ENCODE measurements around the gene OR1L4. TPM values are rescaled to one million over a fixed set of nuclear protein-coding genes. Genes with fewer than 3 reads are reported as not detected.
A peak's percentile ranks its signal among the peaks of the same experiment; 100 is the strongest.

Gene OR1L4, protein sequence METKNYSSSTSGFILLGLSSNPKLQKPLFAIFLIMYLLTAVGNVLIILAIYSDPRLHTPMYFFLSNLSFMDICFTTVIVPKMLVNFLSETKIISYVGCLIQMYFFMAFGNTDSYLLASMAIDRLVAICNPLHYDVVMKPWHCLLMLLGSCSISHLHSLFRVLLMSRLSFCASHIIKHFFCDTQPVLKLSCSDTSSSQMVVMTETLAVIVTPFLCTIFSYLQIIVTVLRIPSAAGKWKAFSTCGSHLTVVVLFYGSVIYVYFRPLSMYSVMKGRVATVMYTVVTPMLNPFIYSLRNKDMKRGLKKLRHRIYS
- total RNA-seq = not detected
- polyA plus RNA-seq = not detected
- total RNA-seq = not detected

DNA sequence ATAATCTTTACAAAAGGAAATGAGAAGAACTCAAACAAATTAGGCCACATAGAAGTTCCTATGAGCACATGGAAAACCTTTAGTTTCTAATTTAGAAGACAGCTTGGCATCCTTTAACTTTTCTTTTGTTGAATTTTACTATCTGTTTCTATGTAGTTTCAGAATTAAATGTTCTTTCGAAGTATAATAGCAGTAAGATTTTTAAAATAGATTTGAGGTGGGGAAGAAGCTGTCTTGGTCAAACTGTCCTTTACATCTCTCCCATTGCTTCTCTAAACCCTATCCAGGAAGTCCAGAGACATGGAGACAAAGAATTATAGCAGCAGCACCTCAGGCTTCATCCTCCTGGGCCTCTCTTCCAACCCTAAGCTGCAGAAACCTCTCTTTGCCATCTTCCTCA, at the start of gene OR1L4:
OR1L4 (plus strand) TSS at position 301 of the 400 bp plus-strand sequence; CDS start at position 301, 0 bp downstream.
- no peak within 1 kb of the TSS for H3K4me3 ChIP-seq (ENCODE audit: low read length)
- DNase-seq (no peak), ATAC-seq (no peak)
- Mint-ChIP-seq H3K4me1 (no peaks in the 10 kb centered on the region), H3K4me3 (no peak within 1 kb of the TSS), H3K9me3 (peaks cover 7 to 77% (median 36%) of the 10 kb centered on the region in 11 donors), H3K27ac (peak within 1 kb of the TSS in 1 of 9 donors; percentile 16), H3K27me3 (peaks cover 0 to 5% (median 3%) of the 10 kb centered on the region in 5 donors), H3K36me3 (peaks cover 2 to 35% (median 4%) of the 10 kb centered on the region in 5 donors)
- no peaks in the 10 kb centered on the region for H3K4me1 ChIP-seq (ENCODE audit: control insufficient read depth in 2 of 2, insufficient read depth in 2 of 2, low read length in 2 of 2)
- POLR2A ChIA-PET = no interaction called here
- H3K27me3 ChIP-seq (ENCODE audit: control insufficient read depth in 2 of 2, insufficient read depth in 2 of 2, low read length in 2 of 2) = no peaks in the 10 kb centered on the region
- intact Hi-C loops (cut with micrococcal nuclease) = no loop called here
- CTCF ChIA-PET = no interaction called here
- peaks cover 8 to 33% (median 12%) of the 10 kb centered on the region in 3 experiments for H3K9me3 ChIP-seq (ENCODE audit: control insufficient read depth in 2 of 3, low read length in 3 of 3)
- H3K36me3 ChIP-seq (ENCODE audit: control insufficient read depth in 2 of 3, insufficient read depth in 3 of 3, low read length in 3 of 3) = no peaks in the 10 kb centered on the region
- no peak within 1 kb of the TSS for H3K27ac ChIP-seq (ENCODE audit: low read depth, low read length)

DNA sequence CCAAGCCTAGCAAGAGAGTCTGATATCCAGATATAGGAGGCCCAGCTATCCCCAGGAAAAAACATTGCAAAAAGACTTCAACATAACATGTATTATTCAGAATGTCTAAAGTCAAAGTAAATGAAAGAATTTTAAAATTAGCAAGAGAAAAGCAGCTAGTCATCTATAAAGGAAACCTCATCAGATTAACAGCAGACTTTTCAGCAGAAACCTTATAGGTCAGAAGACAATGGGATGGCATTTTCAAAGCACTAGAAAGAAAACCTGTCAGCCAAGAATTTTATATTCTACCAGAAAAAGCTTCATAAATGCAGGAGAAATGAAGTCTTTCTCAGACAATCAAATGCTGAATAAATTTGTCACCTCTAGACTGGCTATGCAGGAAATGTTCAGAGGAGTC, 38.9 kb upstream of the OR1L4 start:
- H3K27me3 ChIP-seq (ENCODE audit: control insufficient read depth in 2 of 2, insufficient read depth in 2 of 2, low read length in 2 of 2) = no peaks in the 10 kb centered on the region
- POLR2A ChIA-PET = no interaction called here
- H3K4me1 ChIP-seq (ENCODE audit: control insufficient read depth in 2 of 2, insufficient read depth in 2 of 2, low read length in 2 of 2) = no peaks in the 10 kb centered on the region
- H3K36me3 ChIP-seq (ENCODE audit: control insufficient read depth in 2 of 3, insufficient read depth in 3 of 3, low read length in 3 of 3) = no peaks in the 10 kb centered on the region
- Mint-ChIP-seq H3K4me3 (no peak overlapping the region), H3K27me3 (peaks cover 0 to 16% (median 10%) of the 10 kb centered on the region in 5 donors), H3K36me3 (peaks cover 0 to 31% (median 10%) of the 10 kb centered on the region in 5 donors), H3K4me1 (no peaks in the 10 kb centered on the region), H3K27ac (no peak overlapping the region), H3K9me3 (peaks cover 5 to 70% (median 24%) of the 10 kb centered on the region in 11 donors)
- no peak overlapping the region for H3K27ac ChIP-seq (ENCODE audit: low read depth, low read length)
- peaks cover 0 to 8% (median 0%) of the 10 kb centered on the region in 3 experiments for H3K9me3 ChIP-seq (ENCODE audit: control insufficient read depth in 2 of 3, low read length in 3 of 3)
- ATAC-seq = no peak
- intact Hi-C loops (cut with micrococcal nuclease) = no loop called here
- no peak overlapping the region for H3K4me3 ChIP-seq (ENCODE audit: low read length)
- DNase-seq = no peak
- CTCF ChIA-PET = no interaction called here

DNA sequence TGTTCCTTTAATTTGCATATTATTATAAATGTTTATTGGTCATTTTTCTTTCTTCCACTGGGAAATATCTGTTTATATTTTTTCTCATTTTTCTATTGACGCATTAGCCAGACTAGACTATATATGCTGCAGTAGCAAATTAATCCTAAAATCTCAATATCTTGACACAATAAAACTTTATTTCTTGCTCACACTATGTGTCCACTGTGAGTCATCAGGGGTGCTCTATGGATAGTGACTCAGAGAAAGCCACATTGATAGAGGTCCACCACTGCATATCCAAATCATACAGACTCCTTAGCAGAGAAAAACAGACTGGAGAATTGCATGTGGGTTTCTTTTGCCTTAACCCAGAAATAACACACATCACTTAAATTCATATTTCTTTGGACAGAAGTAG, 28.1 kb upstream of the OR1L4 start:
- DNase-seq (no peak), ATAC-seq (no peak)
- Histone ChIP-seq H3K4me1 (ENCODE audit: control insufficient read depth in 2 of 2, insufficient read depth in 2 of 2, low read length in 2 of 2) (no peaks in the 10 kb centered on the region), H3K4me3 (ENCODE audit: low read length) (no peak overlapping the region), H3K36me3 (ENCODE audit: control insufficient read depth in 2 of 3, insufficient read depth in 3 of 3, low read length in 3 of 3) (no peaks in the 10 kb centered on the region), H3K27ac (ENCODE audit: low read depth, low read length) (no peak overlapping the region), H3K9me3 (ENCODE audit: control insufficient read depth in 2 of 3, low read length in 3 of 3) (peaks cover 0 to 6% (median 0%) of the 10 kb centered on the region in 3 experiments), H3K27me3 (ENCODE audit: control insufficient read depth in 2 of 2, insufficient read depth in 2 of 2, low read length in 2 of 2) (no peaks in the 10 kb centered on the region)
- Mint-ChIP-seq H3K27me3 (peaks cover 0 to 6% (median 2%) of the 10 kb centered on the region in 5 donors), H3K4me1 (no peaks in the 10 kb centered on the region), H3K9me3 (peaks cover 0 to 30% (median 17%) of the 10 kb centered on the region in 11 donors), H3K36me3 (peaks cover 0 to 10% (median 1%) of the 10 kb centered on the region in 5 donors), H3K4me3 (no peak overlapping the region), H3K27ac (no peak overlapping the region)
- ChIA-PET POLR2A (no interaction called here), CTCF (no interaction called here)
- intact Hi-C loops (cut with micrococcal nuclease) = no loop called here

DNA sequence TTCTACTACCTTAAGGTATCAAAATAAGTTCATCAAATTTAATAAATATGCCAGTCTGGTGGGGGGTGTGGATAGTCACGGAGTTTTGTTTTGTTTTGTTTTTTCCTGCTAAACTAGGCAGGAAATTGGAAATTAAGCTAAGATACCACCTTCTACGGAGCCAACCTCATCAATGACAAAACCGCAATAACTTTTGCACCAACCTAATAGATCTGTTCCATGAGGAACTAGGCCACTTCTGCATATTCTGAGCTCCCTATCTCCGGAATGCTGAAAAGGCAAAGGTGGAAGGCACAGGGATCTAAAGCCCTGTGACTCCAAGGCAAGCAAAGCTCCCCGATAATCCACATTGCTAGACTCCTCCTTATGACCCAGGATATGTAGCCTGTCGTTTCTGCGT, 5.8 kb upstream of the OR1L4 start:
- Histone ChIP-seq H3K9me3 (ENCODE audit: control insufficient read depth in 2 of 3, low read length in 3 of 3) (peaks cover 0 to 22% (median 3%) of the 10 kb centered on the region in 3 experiments), H3K27ac (ENCODE audit: low read depth, low read length) (no peak overlapping the region), H3K4me3 (ENCODE audit: low read length) (no peak overlapping the region), H3K27me3 (ENCODE audit: control insufficient read depth in 2 of 2, insufficient read depth in 2 of 2, low read length in 2 of 2) (no peaks in the 10 kb centered on the region), H3K4me1 (ENCODE audit: control insufficient read depth in 2 of 2, insufficient read depth in 2 of 2, low read length in 2 of 2) (no peaks in the 10 kb centered on the region), H3K36me3 (ENCODE audit: control insufficient read depth in 2 of 3, insufficient read depth in 3 of 3, low read length in 3 of 3) (no peaks in the 10 kb centered on the region)
- no peak for ATAC-seq
- no peak for DNase-seq
- H3K4me1 Mint-ChIP-seq = no peaks in the 10 kb centered on the region
- intact Hi-C loops (cut with micrococcal nuclease) = no loop called here
- H3K27ac Mint-ChIP-seq = no peak overlapping the region
- H3K4me3 Mint-ChIP-seq = no peak overlapping the region
- peaks cover 0 to 4% (median 0%) of the 10 kb centered on the region in 5 donors for H3K27me3 Mint-ChIP-seq
- ChIA-PET POLR2A (no interaction called here), CTCF (no interaction called here)
- H3K9me3 Mint-ChIP-seq = peaks cover 8 to 81% (median 38%) of the 10 kb centered on the region in 11 donors
- H3K36me3 Mint-ChIP-seq = peaks cover 0 to 17% (median 10%) of the 10 kb centered on the region in 5 donors

DNA sequence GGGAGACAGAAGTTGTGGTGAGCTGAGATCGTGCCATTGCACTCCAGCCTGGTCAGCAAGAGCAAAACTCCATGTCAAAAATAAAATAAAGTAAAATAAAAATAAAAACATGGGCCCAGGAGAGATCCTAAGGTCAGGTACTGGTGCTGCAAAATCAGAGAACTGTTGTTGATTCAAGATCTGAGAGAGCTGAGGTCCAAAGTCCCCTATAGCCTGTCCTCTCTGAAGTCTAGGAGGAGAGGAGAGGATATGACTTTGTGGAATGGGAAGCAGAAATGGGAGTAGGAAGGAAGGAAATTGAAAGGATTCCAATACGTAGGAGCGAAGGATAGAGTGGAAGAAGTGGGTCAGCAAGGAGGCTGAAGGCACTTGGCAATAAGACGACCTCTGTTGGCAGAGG, 4.6 kb upstream of the OR1L4 start:
- Histone ChIP-seq H3K4me3 (ENCODE audit: low read length) (no peak overlapping the region), H3K9me3 (ENCODE audit: control insufficient read depth in 2 of 3, low read length in 3 of 3) (peaks cover 0 to 22% (median 3%) of the 10 kb centered on the region in 3 experiments), H3K36me3 (ENCODE audit: control insufficient read depth in 2 of 3, insufficient read depth in 3 of 3, low read length in 3 of 3) (no peaks in the 10 kb centered on the region), H3K4me1 (ENCODE audit: control insufficient read depth in 2 of 2, insufficient read depth in 2 of 2, low read length in 2 of 2) (no peaks in the 10 kb centered on the region), H3K27me3 (ENCODE audit: control insufficient read depth in 2 of 2, insufficient read depth in 2 of 2, low read length in 2 of 2) (no peaks in the 10 kb centered on the region), H3K27ac (ENCODE audit: low read depth, low read length) (no peak overlapping the region)
- peaks cover 0 to under 1% (median 0%) of the 10 kb centered on the region in 5 donors for H3K27me3 Mint-ChIP-seq
- peaks cover 11 to 71% (median 39%) of the 10 kb centered on the region in 11 donors for H3K9me3 Mint-ChIP-seq
- no peak for ATAC-seq
- no peaks in the 10 kb centered on the region for H3K4me1 Mint-ChIP-seq
- POLR2A ChIA-PET = no interaction called here
- H3K36me3 Mint-ChIP-seq = peaks cover 0 to 27% (median 5%) of the 10 kb centered on the region in 5 donors
- H3K4me3 Mint-ChIP-seq = no peak overlapping the region
- intact Hi-C loops (cut with micrococcal nuclease) = no loop called here
- CTCF ChIA-PET = no interaction called here
- DNase-seq = no peak
- H3K27ac Mint-ChIP-seq = no peak overlapping the region

DNA sequence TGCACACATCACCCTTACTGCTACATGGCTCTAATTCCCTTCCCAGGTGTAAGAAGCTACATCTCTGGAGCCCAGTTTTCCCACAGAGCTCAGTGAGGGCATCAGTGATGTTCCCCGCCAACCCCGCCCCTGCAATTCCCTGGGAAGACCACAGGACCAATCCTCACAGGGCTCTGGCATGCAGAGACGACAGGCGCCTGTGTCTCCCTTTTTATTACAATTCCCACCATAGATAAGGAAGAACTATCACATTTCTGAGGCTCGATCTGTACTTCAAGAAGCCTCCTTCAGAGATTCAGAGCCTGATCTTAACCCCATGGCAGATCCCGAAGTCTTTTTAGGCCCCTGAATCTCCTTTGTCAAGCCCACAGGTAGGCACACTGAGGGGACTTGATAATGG, 18.2 kb downstream of the OR1L4 start, which contains the start of gene OR1L6:
OR1L6 (plus strand) TSS at position 301 of the 400 bp plus-strand sequence. CDS start 7,545 bp downstream, outside the sequence.
- ATAC-seq = no peak

More for the DNA sequence above, 18.2 kb downstream of the OR1L4 start, which contains the start of gene OR1L6:
- Mint-ChIP-seq H3K27me3 (peaks cover 0 to 4% (median 4%) of the 10 kb centered on the region in 5 donors), H3K4me1 (peaks cover 0 to 1% (median 0%) of the 10 kb centered on the region in 7 donors), H3K4me3 (no peak within 1 kb of the TSS), H3K36me3 (peaks cover 0 to 11% (median 0%) of the 10 kb centered on the region in 5 donors), H3K27ac (no peak within 1 kb of the TSS), H3K9me3 (peaks cover 0 to 37% (median 13%) of the 10 kb centered on the region in 11 donors)
- H3K27me3 ChIP-seq (ENCODE audit: control insufficient read depth in 2 of 2, insufficient read depth in 2 of 2, low read length in 2 of 2) = no peaks in the 10 kb centered on the region
- intact Hi-C loops (cut with micrococcal nuclease) = no loop called here
- H3K36me3 ChIP-seq (ENCODE audit: control insufficient read depth in 2 of 3, insufficient read depth in 3 of 3, low read length in 3 of 3) = no peaks in the 10 kb centered on the region
- ChIA-PET POLR2A (no interaction called here), CTCF (no interaction called here)
- no peak for DNase-seq
- no peaks in the 10 kb centered on the region for H3K4me1 ChIP-seq (ENCODE audit: control insufficient read depth in 2 of 2, insufficient read depth in 2 of 2, low read length in 2 of 2)
- H3K9me3 ChIP-seq (ENCODE audit: control insufficient read depth in 2 of 3, low read length in 3 of 3) = no peaks in the 10 kb centered on the region
- H3K27ac ChIP-seq (ENCODE audit: low read depth, low read length) = no peak within 1 kb of the TSS
- no peak within 1 kb of the TSS for H3K4me3 ChIP-seq (ENCODE audit: low read length)
